Measurements from ENCODE around the gene GABARAP.

Gene GABARAP

DNA sequence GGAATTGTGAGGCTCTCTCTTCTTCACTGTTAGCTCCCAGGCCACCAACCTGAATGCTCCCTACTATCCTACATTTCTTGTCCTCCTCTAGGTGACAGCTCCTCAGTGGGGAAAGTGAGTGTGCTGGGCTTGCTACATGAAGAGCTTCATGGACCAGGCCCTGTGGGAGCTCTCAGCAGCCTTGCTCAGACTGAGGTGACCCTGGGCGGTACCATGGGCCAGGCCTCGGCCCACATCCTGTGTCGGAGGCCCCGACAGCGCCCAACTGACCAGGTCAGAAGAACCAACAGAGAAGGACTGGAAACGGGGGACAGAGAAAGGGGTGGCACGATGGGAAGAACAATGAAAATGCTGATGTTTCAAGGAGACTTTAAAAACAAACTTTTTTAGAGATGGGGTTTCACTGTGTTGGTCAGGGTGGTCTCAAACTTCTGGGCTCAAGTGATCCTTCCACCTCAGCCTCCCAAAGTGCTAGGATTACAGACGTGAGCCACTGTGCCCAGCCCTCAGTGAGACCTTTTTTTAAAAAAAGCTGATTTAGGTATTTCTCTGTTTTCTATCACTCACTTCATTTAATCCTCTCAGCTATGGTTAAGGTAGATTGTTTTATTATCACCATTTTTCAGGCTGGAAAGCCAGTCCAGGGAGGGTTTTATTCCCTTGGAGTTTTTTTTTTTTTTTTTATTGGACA, 14.7 kb upstream of the GABARAP start (continued):
- TF ChIP-seq, protein P1, sequence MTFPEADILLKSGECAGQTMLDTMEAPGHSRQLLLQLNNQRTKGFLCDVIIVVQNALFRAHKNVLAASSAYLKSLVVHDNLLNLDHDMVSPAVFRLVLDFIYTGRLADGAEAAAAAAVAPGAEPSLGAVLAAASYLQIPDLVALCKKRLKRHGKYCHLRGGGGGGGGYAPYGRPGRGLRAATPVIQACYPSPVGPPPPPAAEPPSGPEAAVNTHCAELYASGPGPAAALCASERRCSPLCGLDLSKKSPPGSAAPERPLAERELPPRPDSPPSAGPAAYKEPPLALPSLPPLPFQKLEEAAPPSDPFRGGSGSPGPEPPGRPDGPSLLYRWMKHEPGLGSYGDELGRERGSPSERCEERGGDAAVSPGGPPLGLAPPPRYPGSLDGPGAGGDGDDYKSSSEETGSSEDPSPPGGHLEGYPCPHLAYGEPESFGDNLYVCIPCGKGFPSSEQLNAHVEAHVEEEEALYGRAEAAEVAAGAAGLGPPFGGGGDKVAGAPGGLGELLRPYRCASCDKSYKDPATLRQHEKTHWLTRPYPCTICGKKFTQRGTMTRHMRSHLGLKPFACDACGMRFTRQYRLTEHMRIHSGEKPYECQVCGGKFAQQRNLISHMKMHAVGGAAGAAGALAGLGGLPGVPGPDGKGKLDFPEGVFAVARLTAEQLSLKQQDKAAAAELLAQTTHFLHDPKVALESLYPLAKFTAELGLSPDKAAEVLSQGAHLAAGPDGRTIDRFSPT (tag by site-specific recombination; IDR thresholded peaks at IDR 0.05): no peak
- TF ChIP-seq, protein P2, sequence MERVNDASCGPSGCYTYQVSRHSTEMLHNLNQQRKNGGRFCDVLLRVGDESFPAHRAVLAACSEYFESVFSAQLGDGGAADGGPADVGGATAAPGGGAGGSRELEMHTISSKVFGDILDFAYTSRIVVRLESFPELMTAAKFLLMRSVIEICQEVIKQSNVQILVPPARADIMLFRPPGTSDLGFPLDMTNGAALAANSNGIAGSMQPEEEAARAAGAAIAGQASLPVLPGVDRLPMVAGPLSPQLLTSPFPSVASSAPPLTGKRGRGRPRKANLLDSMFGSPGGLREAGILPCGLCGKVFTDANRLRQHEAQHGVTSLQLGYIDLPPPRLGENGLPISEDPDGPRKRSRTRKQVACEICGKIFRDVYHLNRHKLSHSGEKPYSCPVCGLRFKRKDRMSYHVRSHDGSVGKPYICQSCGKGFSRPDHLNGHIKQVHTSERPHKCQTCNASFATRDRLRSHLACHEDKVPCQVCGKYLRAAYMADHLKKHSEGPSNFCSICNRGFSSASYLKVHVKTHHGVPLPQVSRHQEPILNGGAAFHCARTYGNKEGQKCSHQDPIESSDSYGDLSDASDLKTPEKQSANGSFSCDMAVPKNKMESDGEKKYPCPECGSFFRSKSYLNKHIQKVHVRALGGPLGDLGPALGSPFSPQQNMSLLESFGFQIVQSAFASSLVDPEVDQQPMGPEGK (tag by site-specific recombination; IDR thresholded peaks at IDR 0.05): no peak

DNA sequence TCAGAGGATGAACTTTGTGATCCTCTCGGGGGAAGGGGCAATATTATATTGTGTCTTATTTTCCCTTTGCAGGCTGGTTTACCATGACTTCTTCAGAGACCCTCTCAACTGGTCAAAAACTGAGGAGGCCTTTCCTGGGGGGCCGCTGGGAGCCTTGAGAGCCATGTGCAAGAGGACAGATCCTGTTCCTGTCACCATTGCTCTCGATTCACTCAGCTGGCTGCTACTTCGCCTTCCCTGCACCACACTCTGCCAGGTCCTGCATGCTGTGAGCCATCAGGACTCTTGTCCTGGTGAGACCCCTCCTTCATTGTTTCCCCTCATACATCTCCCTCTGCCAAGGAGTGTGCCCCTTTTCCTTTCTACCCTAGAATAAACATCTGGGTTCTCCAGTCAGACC, 12.3 kb upstream of the GABARAP start:
- H3K9me3 ChIP-seq (ENCODE audit: control insufficient read depth, insufficient read depth, low read depth, low read length): no peaks in the 10 kb centered on the region
- POLR2A ChIA-PET: interaction anchor here (2.5 kb wide), 1 partner anchor 9 kb away, joined by 10 read pairs; no protein-coding TSS in a partner anchor
- H3K27ac ChIP-seq (ENCODE audit: extremely low read depth, low read depth, low read length): no peak overlapping the region
- CTCF ChIA-PET: interaction anchor here (1.0 to 1.7 kb wide), 2 partner anchors 42 kb away, joined by 4 to 7 read pairs; no protein-coding TSS in a partner anchor
- H3K36me3 ChIP-seq (ENCODE audit: control insufficient read depth in 2 of 2, insufficient read depth in 1 of 2, low read length in 2 of 2): peaks cover 41 to 63% of the 10 kb centered on the region in 2 experiments
- no peak overlapping the region for H3K4me3 ChIP-seq (ENCODE audit: low read depth, low read length)
- peaks cover 9% of the 10 kb centered on the region; the same call in 1 of the 2 replicates for H3K4me1 ChIP-seq (ENCODE audit: control insufficient read depth, insufficient read depth, low read length)
- TF ChIP-seq, protein P3, sequence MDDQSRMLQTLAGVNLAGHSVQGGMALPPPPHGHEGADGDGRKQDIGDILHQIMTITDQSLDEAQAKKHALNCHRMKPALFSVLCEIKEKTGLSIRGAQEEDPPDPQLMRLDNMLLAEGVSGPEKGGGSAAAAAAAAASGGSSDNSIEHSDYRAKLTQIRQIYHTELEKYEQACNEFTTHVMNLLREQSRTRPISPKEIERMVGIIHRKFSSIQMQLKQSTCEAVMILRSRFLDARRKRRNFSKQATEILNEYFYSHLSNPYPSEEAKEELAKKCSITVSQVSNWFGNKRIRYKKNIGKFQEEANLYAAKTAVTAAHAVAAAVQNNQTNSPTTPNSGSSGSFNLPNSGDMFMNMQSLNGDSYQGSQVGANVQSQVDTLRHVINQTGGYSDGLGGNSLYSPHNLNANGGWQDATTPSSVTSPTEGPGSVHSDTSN (CRISPR knock-in tag; IDR thresholded peaks at IDR 0.05): no peak
- no peak for TF ChIP-seq ZBTB48 (tag by site-specific recombination; IDR thresholded peaks at IDR 0.05)
- TF ChIP-seq, protein P4, sequence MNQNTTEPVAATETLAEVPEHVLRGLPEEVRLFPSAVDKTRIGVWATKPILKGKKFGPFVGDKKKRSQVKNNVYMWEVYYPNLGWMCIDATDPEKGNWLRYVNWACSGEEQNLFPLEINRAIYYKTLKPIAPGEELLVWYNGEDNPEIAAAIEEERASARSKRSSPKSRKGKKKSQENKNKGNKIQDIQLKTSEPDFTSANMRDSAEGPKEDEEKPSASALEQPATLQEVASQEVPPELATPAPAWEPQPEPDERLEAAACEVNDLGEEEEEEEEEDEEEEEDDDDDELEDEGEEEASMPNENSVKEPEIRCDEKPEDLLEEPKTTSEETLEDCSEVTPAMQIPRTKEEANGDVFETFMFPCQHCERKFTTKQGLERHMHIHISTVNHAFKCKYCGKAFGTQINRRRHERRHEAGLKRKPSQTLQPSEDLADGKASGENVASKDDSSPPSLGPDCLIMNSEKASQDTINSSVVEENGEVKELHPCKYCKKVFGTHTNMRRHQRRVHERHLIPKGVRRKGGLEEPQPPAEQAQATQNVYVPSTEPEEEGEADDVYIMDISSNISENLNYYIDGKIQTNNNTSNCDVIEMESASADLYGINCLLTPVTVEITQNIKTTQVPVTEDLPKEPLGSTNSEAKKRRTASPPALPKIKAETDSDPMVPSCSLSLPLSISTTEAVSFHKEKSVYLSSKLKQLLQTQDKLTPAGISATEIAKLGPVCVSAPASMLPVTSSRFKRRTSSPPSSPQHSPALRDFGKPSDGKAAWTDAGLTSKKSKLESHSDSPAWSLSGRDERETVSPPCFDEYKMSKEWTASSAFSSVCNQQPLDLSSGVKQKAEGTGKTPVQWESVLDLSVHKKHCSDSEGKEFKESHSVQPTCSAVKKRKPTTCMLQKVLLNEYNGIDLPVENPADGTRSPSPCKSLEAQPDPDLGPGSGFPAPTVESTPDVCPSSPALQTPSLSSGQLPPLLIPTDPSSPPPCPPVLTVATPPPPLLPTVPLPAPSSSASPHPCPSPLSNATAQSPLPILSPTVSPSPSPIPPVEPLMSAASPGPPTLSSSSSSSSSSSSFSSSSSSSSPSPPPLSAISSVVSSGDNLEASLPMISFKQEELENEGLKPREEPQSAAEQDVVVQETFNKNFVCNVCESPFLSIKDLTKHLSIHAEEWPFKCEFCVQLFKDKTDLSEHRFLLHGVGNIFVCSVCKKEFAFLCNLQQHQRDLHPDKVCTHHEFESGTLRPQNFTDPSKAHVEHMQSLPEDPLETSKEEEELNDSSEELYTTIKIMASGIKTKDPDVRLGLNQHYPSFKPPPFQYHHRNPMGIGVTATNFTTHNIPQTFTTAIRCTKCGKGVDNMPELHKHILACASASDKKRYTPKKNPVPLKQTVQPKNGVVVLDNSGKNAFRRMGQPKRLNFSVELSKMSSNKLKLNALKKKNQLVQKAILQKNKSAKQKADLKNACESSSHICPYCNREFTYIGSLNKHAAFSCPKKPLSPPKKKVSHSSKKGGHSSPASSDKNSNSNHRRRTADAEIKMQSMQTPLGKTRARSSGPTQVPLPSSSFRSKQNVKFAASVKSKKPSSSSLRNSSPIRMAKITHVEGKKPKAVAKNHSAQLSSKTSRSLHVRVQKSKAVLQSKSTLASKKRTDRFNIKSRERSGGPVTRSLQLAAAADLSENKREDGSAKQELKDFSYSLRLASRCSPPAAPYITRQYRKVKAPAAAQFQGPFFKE (tag by site-specific recombination; IDR thresholded peaks at IDR 0.05; ENCODE audit: borderline replicate concordance): no peak
- TF ChIP-seq ZBTB17 (tag by site-specific recombination; IDR thresholded peaks at IDR 0.05): no peak
- no peak for TF ChIP-seq HOXC10 (CRISPR knock-in tag; IDR thresholded peaks at IDR 0.05)
- TF ChIP-seq ZNF48 (tag by site-specific recombination; IDR thresholded peaks at IDR 0.05): no peak
- TF ChIP-seq, protein P1 (tag by site-specific recombination; IDR thresholded peaks at IDR 0.05): no peak
- TF ChIP-seq ZNF610 (tag by site-specific recombination; IDR thresholded peaks at IDR 0.05; ENCODE audit: borderline replicate concordance): no peak
- no peak for TF ChIP-seq ZNF416 (tag by site-specific recombination; IDR thresholded peaks at IDR 0.05)
- no peak for TF ChIP-seq ZBTB20 (tag by site-specific recombination; IDR thresholded peaks at IDR 0.05)
- no peak for TF ChIP-seq BCL11A (tag by site-specific recombination; IDR thresholded peaks at IDR 0.05; ENCODE audit: low read depth)
- no peak for TF ChIP-seq ZNF37A (tag by site-specific recombination; IDR thresholded peaks at IDR 0.05)
- TF ChIP-seq, protein P5, sequence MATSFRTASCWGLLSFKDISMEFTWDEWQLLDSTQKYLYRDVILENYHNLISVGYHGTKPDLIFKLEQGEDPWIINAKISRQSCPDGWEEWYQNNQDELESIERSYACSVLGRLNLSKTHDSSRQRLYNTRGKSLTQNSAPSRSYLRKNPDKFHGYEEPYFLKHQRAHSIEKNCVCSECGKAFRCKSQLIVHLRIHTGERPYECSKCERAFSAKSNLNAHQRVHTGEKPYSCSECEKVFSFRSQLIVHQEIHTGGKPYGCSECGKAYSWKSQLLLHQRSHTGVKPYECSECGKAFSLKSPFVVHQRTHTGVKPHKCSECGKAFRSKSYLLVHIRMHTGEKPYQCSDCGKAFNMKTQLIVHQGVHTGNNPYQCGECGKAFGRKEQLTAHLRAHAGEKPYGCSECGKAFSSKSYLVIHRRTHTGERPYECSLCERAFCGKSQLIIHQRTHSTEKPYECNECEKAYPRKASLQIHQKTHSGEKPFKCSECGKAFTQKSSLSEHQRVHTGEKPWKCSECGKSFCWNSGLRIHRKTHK (tag by site-specific recombination; IDR thresholded peaks at IDR 0.05): no peak
- no peak for TF ChIP-seq ZFP41 (tag by site-specific recombination; IDR thresholded peaks at IDR 0.05; ENCODE audit: borderline replicate concordance)
